ENCODE measurements around the gene TRPC3.

Gene TRPC3

GRCh38 chr4:121951521-121952110 lies at the start of gene TRPC3:
TSS of gene TRPC3 (minus strand) at chr4:121952060. CDS start at chr4:121951680, 380 bp downstream.
- DNase-seq: peak; percentile 14

GRCh38 chr4:122000849-122001248 lies 49.0 kb upstream of the TRPC3 start:
- no peak for DNase-seq

GRCh38 chr4:121998024-121998423 lies 46.2 kb upstream of the TRPC3 start:
- no peak for DNase-seq

- no peak for DNase-seq
Observed at GRCh38 chr4:121995790-121996537, 44.1 kb upstream of the TRPC3 start.

- DNase-seq: no peak
Observed at GRCh38 chr4:121991968-121992367, 40.1 kb upstream of the TRPC3 start.

GRCh38 chr4:121990489-121990888 lies 38.6 kb upstream of the TRPC3 start:
- DNase-seq: no peak

- no peak for DNase-seq
Observed at GRCh38 chr4:121989715-121990114, 37.9 kb upstream of the TRPC3 start.

- no peak for DNase-seq
Observed at GRCh38 chr4:121988950-121989349, 37.1 kb upstream of the TRPC3 start.

GRCh38 chr4:121980643-121981042 lies 28.8 kb upstream of the TRPC3 start:
- DNase-seq: no peak

- no peak for DNase-seq
Observed at GRCh38 chr4:121978172-121978516, 26.3 kb upstream of the TRPC3 start.

- DNase-seq: no peak
Observed at GRCh38 chr4:121977251-121978171, 25.7 kb upstream of the TRPC3 start.

- DNase-seq: no peak
Observed at GRCh38 chr4:121975784-121976183, 23.9 kb upstream of the TRPC3 start.

- DNase-seq: no peak
Observed at GRCh38 chr4:121973816-121974215, 22.0 kb upstream of the TRPC3 start.

- DNase-seq: no peak
Observed at GRCh38 chr4:121968859-121969258, 17.0 kb upstream of the TRPC3 start.

- DNase-seq: no peak
Observed at GRCh38 chr4:121964958-121965357, 13.1 kb upstream of the TRPC3 start.

- DNase-seq: no peak
Observed at GRCh38 chr4:121960818-121961217, 9.0 kb upstream of the TRPC3 start.

- no peak for DNase-seq
Observed at GRCh38 chr4:121958777-121959176, 6.9 kb upstream of the TRPC3 start.

GRCh38 chr4:121957266-121957665 lies 5.4 kb upstream of the TRPC3 start:
- no peak for DNase-seq

GRCh38 chr4:121953860-121954259 lies 2.0 kb upstream of the TRPC3 start:
- DNase-seq: no peak

- DNase-seq: no peak
Observed at GRCh38 chr4:121952290-121952689, 430 bp upstream of the TRPC3 start.

GRCh38 chr4:121950680-121951520 lies 960 bp downstream of the TRPC3 start:
- DNase-seq: no peak

GRCh38 chr4:121950212-121950679 lies 1.6 kb downstream of the TRPC3 start:
- DNase-seq: peak; percentile 81

GRCh38 chr4:121946644-121947043 lies 5.2 kb downstream of the TRPC3 start:
- DNase-seq: no peak

Data from stimulated activated naive CD4-positive, alpha-beta T cell treated with Interleukin-2 at 50 U/mL for 16 hours (primary cell).